ENCODE data around the gene C17orf113.
"Not testable (repeated sequence)": the region's sequence is repeated elsewhere in the genome, so short reads cannot be mapped to it uniquely, and the experiment has no call there.

The C17orf113 gene

DNA sequence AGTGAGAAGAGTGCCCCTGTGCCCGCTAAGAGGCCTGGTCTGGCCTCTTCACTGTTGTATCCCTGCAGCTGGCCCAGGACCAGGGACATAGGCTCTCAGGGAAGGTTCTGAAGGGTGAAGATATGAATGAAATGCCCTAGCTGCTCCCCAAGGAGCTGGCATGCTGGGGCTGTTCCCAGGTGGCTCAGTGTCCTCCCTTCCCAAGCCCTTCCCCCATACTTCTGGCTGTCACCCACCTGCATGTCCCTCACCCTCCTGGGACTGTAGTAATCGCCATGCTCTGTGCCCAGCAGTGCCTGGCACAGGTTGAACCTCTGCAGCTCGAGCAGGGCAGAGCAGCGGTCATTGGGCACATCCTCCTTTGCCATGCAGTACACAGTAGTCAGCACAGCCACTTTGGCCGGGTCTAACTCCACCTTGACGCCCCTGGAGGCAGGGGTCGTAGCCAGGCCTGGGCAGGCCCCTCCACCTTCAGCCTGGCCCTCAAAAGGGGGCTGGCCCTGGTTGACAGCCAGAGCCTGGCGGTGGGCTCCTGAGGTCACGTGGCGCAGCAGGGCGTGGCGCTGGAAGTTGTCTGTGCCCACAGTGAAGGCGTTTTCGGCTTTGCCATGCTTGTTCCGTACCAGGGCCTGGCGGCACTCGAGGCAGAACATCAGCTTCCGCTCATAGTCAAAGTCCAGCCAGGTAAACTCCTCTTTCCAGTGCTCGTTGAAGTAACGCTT, 7.6 kb downstream of the C17orf113 start:
- in situ Hi-C loops (cut with MboI; ENCODE audit: low sequenced_read_pairs) = no loop called here

DNA sequence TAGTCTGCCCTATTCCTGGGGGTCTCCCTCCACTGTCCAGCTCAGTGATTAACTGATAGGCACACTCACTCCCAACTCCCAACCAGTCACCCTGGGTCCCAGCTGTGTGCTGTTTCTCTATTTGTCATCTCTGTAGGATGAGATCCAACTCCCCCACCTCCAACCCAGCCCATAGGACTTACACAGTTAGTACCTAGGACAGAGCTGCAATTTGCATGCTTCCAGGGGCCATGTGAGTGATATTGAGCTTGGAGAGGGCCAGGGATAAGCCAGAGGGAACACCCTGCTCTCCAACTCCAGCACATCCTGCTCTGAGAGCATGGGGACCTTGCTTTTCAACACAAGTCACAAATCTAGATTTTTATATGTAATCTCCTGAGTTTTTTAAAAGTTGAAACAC, 8.8 kb downstream of the C17orf113 start:
- in situ Hi-C loops (cut with MboI; ENCODE audit: low sequenced_read_pairs) = no loop called here

DNA sequence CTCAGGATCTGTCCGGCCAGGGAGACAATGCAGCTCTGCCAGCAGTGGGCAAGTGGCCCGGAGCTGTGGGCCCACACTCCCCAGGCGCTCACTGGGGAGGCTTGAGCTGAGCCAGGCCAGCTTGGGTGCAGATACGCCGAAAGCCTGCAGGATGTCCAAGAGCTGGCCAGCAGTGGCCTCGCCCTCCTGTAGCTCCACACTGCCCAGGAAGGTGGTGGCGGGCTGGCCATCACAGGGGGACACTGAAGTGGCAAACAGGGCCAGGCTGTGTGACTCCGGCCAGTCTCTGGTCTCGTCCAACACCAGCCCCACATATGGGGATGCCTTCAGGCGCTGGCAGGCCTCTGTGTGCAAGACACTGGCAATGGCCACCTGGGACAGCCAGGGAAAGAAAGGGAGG, 9.6 kb downstream of the C17orf113 start:
- in situ Hi-C loops (cut with MboI; ENCODE audit: low sequenced_read_pairs) = no loop called here

DNA sequence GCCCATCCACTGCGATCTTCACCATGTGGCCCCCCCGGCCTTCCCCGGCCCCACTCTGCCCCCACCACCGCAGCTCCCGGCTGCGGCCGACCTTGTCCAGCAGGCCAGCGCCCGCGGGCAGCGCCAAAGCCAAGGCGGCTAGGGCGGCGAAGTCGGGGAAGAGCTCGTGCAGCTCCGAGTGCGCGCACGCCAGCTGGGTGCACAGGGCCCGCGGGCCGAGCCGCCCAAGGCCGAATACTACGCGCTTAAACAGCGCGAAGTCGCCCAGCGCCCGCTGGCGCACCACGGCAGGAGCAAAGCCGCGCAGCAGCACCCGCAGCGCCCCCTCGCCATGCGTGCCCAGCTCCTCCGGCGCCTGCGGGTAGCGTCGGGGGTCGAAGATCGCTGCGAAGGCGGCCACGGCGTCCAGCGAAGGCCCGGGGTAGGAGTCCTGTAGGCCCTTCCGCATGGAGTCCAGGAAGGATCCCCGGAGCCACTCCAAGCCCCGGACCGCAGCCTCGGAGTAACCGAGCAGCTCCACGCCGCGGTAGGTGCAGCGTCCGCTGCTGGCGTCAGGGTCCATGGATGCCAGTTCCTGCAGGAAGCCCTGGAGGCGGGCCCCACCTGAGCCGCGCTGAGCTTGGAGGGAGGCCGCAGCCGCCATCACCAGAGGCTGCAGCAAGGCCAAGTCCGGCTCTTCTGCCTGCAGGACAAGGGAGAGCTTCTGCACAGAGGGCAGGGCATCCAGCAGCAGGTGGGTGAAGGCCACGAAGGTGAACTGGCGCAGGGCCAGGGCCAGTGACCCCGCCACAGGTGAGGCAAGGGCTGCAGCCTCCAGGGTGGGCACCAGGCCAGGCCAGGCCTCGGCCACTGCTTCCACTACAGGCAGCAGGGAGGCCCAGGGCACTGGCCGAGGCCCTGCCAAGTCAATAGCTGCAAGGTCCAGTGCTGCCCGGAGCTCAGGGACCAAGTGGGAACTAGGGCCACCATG, 10.3 kb downstream of the C17orf113 start:
- in situ Hi-C loops (cut with MboI; ENCODE audit: low sequenced_read_pairs) = no loop called here

DNA sequence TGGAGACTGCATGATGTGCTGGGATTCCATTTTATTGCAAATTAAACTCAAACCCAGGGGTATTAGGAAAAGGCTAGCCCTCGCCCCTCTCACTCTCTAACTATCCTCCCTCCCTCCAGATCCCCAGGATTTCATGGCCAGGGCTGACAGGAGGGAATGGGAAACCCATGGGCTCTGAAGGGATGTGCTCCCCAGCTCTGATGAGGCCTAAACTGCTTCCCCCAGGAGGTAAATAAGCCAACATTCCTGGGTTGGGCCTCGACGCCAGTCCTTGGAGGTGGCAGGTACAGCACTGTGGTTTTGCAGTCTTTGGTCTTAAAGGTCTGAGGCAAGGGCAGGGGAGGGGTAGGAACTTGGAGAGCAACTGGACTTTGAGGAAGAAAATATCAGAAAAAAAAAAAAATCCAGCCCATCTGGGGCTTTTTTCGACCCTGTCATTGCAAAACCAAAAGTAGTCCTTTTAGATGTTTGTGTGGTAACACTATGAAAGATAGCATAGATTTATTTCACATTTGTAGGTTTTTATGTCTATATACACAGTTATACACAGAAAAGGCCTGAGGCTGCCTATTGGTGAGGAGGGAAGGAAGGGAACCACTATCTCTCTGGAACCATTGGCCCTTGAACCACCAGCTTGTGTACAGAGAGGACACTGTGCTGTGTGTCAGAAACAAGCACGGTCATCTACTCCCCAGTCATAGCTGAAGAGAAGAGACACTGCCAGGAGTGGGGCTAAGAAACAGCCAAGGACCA, 12.0 kb downstream of the C17orf113 start:
- in situ Hi-C loops (cut with MboI; ENCODE audit: low sequenced_read_pairs) = no loop called here

DNA sequence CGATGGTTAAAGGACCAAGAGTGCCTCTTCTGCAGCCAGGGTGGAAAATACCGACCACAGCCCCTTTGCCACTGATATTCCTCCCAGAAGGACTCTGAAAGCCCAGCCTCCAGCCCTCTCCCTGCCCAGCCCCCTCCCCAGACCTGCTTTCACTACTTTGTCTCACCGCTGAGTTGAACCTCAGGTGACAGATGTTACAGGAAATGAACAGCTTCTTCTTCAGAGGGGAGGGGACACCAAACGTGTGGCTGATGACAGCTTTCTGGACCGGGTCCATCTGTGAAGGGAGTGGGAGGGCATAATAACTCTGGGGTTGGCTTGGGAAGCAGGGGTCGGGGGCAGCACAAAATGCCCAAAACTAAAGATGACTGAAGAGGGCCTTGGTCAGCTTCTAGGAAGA, 16.3 kb downstream of the C17orf113 start:
- in situ Hi-C loops (cut with MboI; ENCODE audit: low sequenced_read_pairs) = no loop called here

DNA sequence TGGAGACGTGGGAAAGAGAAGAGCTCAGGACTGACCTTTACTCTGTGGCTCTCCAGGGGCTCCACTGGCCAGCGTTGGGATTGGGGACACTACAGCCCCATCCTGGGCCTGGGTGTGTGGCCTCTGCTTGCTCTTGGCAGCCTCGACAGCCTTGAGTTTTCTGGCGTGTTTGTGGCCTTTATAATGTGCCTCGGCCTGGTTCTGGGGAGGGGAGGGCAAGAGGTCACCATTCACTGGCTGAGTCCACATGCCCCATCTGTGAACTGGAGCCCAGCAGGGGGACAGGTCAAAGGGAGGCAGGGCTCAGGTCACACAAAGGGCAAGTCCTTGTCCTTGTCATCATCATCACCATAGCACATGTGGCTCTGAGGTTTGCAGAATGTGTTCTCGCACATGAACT, 18.8 kb downstream of the C17orf113 start:
- in situ Hi-C loops (cut with MboI; ENCODE audit: low sequenced_read_pairs) = no loop called here

DNA sequence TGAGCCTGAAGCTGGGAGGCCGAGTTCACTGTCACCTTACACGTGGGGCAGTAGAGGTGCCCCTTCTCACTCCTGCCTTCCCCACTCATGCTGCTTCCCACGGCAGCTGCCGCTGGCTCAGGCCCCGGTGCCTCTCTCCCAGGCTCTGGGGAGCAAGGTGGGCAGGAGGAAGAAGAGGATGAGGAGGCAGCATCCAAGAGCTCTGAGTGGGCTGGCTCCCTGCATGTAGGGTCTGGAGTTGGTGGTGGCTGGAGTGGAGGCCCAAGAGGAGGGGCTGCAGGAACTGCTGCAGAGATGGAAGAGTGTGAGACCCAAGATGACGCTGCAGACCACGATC, 21.6 kb downstream of the C17orf113 start:
- in situ Hi-C loops (cut with MboI; ENCODE audit: low sequenced_read_pairs) = no loop called here

DNA sequence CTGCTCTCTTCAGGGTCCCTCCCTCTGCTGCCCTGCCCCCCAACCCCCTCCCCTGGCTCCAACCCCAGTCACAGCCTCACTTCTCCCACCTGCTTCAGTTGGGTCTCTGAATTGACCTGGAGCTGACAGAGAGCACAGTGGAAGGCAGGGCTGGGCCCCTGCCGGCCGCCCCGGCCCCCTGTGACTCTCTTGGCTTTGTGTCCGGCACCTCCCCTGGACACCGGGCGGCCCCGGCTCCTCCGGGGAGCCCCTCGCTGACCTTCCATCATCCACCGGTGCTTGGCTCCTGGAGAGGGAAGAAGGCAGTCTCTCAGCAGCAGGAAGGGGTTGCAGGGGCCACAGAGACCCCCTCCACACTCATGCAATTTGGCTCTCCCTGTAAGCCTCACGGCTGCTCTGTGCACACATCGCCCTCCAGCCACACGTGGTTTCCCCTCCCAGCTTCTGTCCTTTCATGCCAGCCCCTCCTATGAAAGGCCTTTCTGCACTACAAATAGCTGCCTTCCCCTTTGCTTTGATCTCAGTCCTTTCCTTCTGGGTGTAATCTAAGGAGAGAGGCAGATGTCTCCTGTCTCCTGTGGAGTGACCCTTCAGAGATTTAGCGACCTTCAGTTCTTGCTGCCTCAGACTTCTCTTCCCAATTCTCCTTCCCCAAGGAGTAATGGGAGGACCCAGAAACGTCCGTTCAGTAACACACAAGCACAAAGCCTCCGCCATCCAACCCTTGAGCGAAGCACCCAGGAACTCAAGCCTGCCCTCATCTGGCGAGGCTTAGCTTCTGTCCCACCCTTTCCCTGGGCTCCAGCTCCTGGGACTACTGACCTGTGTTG, 22.2 kb downstream of the C17orf113 start:
- in situ Hi-C loops (cut with MboI; ENCODE audit: low sequenced_read_pairs) = no loop called here

DNA sequence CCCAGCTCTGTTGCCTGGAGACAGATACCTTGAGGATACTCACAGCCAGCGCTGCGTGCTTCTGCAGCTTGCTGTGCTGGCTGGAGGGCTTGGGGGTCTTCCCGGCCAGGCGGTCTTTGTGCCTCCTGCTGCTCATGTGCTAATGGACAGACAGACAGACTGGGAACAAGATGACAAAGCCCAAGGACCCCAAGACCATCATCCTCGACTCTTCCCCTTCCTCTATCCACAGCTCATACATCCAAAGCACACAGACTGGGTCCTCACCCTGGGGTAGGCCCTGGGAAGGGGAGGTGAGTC, 22.9 kb downstream of the C17orf113 start:
- in situ Hi-C loops (cut with MboI; ENCODE audit: low sequenced_read_pairs) = no loop called here

DNA sequence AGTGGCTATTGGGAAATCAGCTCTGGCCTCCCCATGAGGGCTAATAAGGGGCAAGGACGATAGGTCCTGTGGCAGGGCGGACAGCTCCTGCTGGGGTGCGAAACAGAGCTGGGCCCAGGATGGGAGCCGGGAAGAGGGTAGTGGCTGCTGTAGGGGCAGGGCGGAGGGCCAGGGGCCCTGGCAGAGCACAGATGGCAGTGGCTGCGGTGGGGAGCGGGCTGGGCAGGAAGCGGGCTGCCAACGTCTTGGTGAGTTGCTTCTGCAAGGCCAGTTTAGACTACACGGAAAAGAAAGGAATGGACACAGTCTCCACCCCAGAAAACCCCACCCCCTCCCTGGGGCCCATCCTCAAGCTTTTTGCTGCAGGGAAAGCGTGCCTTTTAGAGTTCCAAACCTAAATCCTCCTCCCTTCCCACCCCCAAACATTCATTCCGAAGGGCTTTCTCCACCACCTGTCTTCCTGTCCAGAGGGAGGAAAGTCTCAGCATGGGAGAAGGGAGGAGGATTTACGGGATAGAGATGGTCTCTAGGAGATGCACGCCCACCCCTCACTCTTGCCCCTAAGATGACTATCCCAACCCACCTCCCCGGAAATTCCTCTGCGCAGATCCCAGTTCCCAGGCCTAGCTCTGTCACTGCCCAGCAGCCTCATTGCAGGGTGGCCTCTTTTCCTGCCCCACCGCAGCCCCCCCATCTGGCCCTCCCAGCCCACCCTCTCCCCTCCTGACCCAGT, 23.4 kb downstream of the C17orf113 start:
- in situ Hi-C loops (cut with MboI; ENCODE audit: low sequenced_read_pairs) = no loop called here

DNA sequence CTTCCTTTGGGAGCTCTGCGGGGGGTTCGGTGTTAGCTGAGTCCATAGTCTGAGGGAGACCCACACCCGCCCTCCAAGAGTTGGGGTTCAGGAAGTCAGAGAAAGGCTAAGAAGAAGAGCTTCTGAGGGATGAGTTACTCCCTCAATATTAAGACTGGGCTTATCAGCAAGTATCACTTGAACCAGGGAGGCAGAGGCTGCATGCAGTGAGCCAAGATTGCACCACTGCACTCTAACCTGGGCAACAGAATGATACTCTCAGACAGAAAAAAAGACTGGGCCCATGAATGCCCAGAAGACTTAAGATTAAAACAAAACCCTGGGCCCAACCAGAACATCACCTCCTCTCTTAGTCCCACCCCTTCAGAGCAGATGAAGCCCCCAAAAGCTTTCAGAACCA, 24.5 kb downstream of the C17orf113 start:
- in situ Hi-C loops (cut with MboI; ENCODE audit: low sequenced_read_pairs) = no loop called here

DNA sequence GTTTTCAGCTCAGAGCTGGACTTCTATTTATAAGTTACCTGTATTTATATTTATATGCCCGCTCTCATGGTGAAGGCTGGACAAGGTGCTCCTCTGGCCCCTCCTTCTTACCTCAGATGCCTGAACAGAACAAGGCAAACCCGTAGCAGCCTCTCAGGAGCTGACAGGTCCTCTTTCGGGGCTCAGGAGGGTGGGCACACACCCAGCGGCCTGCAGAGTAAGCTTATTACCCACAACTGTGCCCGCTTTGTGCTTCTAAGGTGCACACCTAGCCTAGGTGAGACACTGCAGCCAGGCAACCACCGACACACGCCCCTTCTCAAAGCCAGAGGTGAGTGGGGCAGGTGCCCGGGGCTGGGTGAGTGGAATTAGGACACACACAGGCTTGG, 25.2 kb downstream of the C17orf113 start:
- in situ Hi-C loops (cut with MboI; ENCODE audit: low sequenced_read_pairs) = no loop called here

DNA sequence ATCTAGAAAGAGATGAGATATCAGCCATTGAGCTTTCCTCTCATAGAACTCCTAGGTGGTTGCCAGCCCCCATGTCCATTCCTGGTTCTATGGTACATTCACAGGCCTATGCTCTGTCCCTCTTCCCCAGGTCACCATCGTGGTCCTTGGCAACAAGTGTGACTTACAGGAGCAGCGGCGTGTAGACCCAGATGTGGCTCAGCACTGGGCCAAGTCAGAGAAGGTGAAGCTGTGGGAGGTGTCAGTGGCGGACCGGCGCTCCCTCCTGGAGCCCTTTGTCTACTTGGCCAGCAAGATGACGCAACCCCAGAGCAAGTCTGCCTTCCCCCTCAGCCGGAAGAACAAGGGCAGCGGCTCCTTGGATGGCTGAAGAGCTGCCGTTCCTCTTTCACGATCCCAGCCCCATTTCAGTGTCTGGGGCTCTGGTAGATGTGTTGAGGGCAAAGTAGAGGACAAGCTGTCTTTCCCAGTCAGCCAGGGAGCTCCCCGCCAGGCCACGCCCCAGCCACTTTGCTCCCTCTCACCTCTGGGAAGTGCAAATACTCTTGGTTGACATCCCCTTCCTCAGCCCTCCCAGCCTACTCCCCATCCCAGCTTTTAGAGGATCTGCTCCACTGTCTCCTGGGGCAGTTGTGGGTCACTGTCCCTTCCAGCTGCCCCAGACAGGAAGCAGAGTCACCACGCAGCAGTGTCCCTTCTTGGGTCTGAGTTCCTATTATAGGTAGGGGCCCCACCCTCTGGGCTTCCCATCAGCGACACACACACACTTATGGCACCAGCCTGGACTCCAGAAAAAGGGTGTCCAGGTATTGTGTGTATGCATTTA, 26.7 kb downstream of the C17orf113 start:
- in situ Hi-C loops (cut with MboI; ENCODE audit: low sequenced_read_pairs) = no loop called here

DNA sequence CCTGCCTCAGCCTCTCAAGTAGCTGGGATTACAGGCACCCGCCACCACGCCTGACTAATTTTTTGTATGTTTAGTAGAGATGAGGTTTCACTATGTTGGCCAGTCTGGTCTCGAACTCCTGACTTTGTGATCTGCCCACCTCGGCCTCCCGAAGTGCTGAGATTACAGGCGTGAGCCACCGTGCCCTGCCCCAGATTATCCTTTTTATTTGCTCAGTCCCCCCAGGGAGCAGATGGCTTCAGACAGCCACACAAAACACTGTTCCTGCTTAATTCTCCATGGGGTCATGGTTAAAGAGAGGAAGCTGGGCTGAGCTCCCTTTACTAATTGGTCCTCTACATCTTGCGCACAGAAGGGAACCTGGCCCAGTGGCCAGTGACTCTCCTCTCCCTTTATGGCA, 29.6 kb downstream of the C17orf113 start:
- in situ Hi-C loops (cut with MboI; ENCODE audit: low sequenced_read_pairs) = not testable (repeated sequence)

DNA sequence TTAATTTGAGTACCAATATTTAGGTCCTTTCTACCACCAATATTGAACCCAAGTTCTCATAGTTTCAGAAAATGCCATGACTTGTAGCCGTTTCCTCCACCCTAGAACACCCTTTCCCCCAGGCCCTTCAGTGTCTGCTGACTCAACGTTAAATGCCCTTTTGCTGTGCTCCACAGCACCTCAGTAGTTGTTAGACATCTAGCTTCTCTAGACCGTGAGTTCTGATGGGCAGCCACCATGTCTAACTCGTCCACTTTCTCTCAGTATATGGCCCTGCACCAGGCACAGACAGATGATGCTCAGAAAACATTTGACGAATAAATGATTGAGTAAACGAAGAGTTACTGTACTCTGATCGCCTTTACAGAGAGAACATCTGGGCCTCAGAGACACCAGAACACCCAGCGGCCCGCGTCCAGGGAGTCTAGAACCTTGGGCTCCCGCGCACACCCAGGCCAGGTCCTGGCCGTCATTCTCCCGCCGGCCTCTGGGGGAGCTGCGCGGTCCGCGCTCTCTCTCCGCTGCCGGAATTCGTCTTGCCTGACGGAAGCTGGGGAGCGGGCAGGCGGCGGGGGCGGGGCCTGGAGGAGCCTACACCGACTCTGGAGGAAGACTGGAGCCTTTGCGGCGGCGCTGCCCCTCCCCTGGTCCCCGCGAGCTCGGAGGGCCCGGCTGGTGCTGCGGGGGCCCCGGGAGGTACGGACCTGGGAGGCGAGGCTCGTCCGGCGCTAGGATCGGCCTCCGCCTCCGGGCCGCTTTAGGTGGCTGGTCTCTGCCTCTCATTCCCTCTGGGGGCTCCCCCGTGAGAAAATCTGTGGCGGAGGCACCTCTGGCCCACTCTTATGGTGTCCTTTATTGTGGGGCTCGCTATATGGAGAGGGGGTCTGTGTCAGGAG, 30.6 kb downstream of the C17orf113 start, which contains the start of gene NKIRAS2:
Gene NKIRAS2 (plus strand): TSS at position 582 of the 896 bp plus-strand sequence. CDS start 1,488 bp downstream, outside the sequence.
- in situ Hi-C loops (cut with MboI; ENCODE audit: low sequenced_read_pairs) = no loop called here

DNA sequence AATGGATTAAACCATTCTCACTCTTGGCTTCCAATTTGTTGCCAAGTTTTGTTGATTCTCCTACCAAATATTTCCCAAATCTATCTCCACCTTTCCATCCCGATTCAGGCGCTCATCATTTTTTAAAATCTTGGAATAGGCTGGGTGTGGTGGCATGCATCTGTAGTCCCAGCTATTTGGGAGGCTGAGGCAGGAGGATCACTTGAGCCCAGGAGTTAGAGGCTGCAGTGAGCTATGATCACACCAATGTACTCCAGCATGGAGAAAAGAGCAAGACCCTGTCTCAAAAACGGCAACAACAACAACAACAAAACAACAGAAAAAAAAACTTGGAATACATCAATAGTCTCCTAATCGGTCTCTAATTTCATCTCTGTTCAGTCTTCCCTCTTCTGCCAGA, 31.4 kb downstream of the C17orf113 start:
- in situ Hi-C loops (cut with MboI; ENCODE audit: low sequenced_read_pairs) = no loop called here

DNA sequence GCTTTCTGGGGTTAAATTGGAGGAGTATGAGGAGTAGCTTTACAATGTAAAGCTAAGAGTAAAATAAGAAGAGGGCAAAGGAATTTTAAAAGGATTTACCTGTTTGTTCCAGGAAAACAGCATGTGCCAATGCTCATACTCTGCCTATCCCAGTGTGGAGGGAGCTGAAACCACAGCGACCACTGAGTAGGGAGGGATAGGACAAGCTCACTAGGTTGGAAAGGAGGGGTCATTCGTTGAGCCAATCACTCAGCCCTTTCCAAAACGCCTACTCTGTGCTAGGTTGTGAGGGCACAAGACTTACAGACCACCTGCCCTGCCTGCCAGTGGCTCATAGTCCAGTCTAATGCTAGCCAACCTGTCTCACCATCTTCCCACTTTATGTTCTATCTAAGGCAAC, 32.1 kb downstream of the C17orf113 start:
- in situ Hi-C loops (cut with MboI; ENCODE audit: low sequenced_read_pairs) = no loop called here
